Endothelial cell of umbilical vein (primary cell): ENCODE results near the gene FBN2. TPM values are rescaled to one million over a fixed set of nuclear protein-coding genes. Genes with fewer than 3 reads are reported as not detected.

ENCODE experiments used
- BruUV-seq: library from RNA; stranded (reverse); fragments of 400-500 nt; replicated peaks from 2 replicates; lab custom pipeline; 2021; lab: Mats Ljungman, UMichigan
- CTCF ChIA-PET: fragments of 300-600, 350-600 bp; sonication (Branson Sonifier 250); formaldehyde crosslinking; loops from one replicate; lab custom pipeline; 2021; ENCODE audit warnings: antibody characterized with exemption, inconsistent platforms; lab: Charles Lee
- POLR2A ChIA-PET: fragments of 300-600, 350-600 bp; sonication (Branson Sonifier 250); formaldehyde crosslinking; loops from one replicate; lab custom pipeline; 2021; ENCODE audit warnings: antibody characterized with exemption, inconsistent platforms; lab: Charles Lee
- DNase-seq: peaks from one replicate; pipeline ENCODE4 v3.0.0-alpha.2; 2011; ENCODE audit warnings: low read depth, low spot score
- FAIRE-seq: peaks from 2 replicates; lab custom pipeline; 2011; peaks lifted over from hg19 to GRCh38; lab: Jason Lieb, UNC
- H2AFZ ChIP-seq: 2 replicates; pipeline ENCODE4 v1.6.0; 2012; ENCODE audit warnings: low read depth, low read length, control low read depth, inconsistent platforms
- H3K27ac ChIP-seq: 2 replicates; pipeline ENCODE4 v1.5.1; 2011; ENCODE audit warnings: low read depth, mild to moderate bottlenecking, control low read depth, low read length, moderate library complexity; ENCODE audit not compliant: insufficient read depth
- H3K27me3 ChIP-seq, 2 experiments: 2 replicates each; pipeline versions ENCODE4 v1.6.0 to v1.6.1; 2011; ENCODE audit warnings: low read length in 2 of 2, mixed read lengths in 1 of 2; ENCODE audit not compliant: control insufficient read depth in 2 of 2, insufficient read depth in 2 of 2
- H3K36me3 ChIP-seq, 2 experiments: 2 replicates in 1 of 2; 3 replicates in 1 of 2; pipeline ENCODE4 v1.5.1; 2011; ENCODE audit warnings: low read length in 2 of 2, mild to moderate bottlenecking in 1 of 2, moderate library complexity in 1 of 2; ENCODE audit not compliant: control insufficient read depth in 2 of 2, insufficient read depth in 2 of 2; ENCODE audit errors: extremely low read depth in 1 of 2
- H3K4me1 ChIP-seq: 3 replicates; pipeline ENCODE4 v1.5.1; 2011; ENCODE audit warnings: mild to moderate bottlenecking, low read length; ENCODE audit not compliant: control insufficient read depth, insufficient read depth; ENCODE audit errors: extremely low read depth
- H3K4me2 ChIP-seq: 2 replicates; pipeline ENCODE4 v1.6.1; 2011; ENCODE audit warnings: low read length, control low read depth, mixed read lengths; ENCODE audit not compliant: insufficient read depth
- H3K4me3 ChIP-seq, 3 experiments: fragments of 200-600 bp in 1 of 3; sonication (generic), shearing (Covaris generic) in 1 of 3; replicated peaks in 1 of 3; 2 replicates each; pipeline ENCODE4 v1.5.1; 2011 to 2016; ENCODE audit warnings: control low read depth in 3 of 3, low read length in 3 of 3, mild to moderate bottlenecking in 2 of 3, inconsistent platforms in 1 of 3, low read depth in 1 of 3, moderate library complexity in 1 of 3; ENCODE audit not compliant: insufficient read depth in 1 of 3
- H3K79me2 ChIP-seq: 2 replicates; pipeline ENCODE4 v1.6.0; 2012; ENCODE audit warnings: low read length, inconsistent platforms; ENCODE audit not compliant: control insufficient read depth, insufficient read depth
- H3K9ac ChIP-seq: replicated peaks from 2 replicates; pipeline ENCODE3; 2011; ENCODE audit warnings: low read length, control low read depth; ENCODE audit not compliant: insufficient read depth; ENCODE audit errors: extremely low read depth
- H3K9me1 ChIP-seq: replicated peaks from 3 replicates; pipeline ENCODE4 v1.6.0; 2011; ENCODE audit warnings: mild to moderate bottlenecking, low read length; ENCODE audit not compliant: control insufficient read depth, insufficient read depth; ENCODE audit errors: extremely low read depth
- H3K9me3 ChIP-seq: replicated peaks from 2 replicates; pipeline ENCODE4 v1.5.1; 2012; ENCODE audit warnings: low read length, inconsistent platforms; ENCODE audit not compliant: control insufficient read depth, insufficient read depth
- H4K20me1 ChIP-seq: replicated peaks from 2 replicates; pipeline ENCODE3; 2011; ENCODE audit warnings: mild to moderate bottlenecking, low read length; ENCODE audit not compliant: control insufficient read depth, insufficient read depth; ENCODE audit errors: extremely low read depth
- CTCF ChIP-seq, 2 donors: IDR thresholded peaks; 1 replicate in 1 of 2; 2 replicates in 1 of 2; pipeline ENCODE4 v1.5.1; 2011; ENCODE audit warnings: low read length in 2 of 2, mild to moderate bottlenecking in 2 of 2, moderate library complexity in 2 of 2, control low read depth in 1 of 2, inconsistent platforms in 1 of 2, low read depth in 1 of 2; ENCODE audit not compliant: insufficient read depth in 1 of 2; ENCODE audit errors: extremely low read depth in 1 of 2
- EZH2 ChIP-seq: IDR thresholded peaks from 2 replicates; pipeline ENCODE4 v1.6.1; 2012; ENCODE audit warnings: borderline replicate concordance, low read depth, mild to moderate bottlenecking, moderate library complexity, low read length, inconsistent platforms; ENCODE audit not compliant: severe bottlenecking
- FOS ChIP-seq: IDR thresholded peaks from 2 replicates; pipeline ENCODE4 v1.6.1; 2011; ENCODE audit warnings: mild to moderate bottlenecking, low read length, moderate library complexity, borderline replicate concordance; ENCODE audit not compliant: insufficient read depth
- GATA2 ChIP-seq: IDR thresholded peaks from 2 replicates; pipeline ENCODE4 v1.7.0; 2011; ENCODE audit warnings: low read depth, mild to moderate bottlenecking, moderate library complexity, mixed read lengths, low read length; ENCODE audit not compliant: insufficient read length, insufficient read depth
- JUN ChIP-seq: IDR thresholded peaks from 2 replicates; pipeline ENCODE4 v1.6.1; 2011; ENCODE audit warnings: borderline replicate concordance, low read depth; ENCODE audit not compliant: insufficient read length, insufficient read depth
- MAX ChIP-seq: IDR thresholded peaks from 2 replicates; pipeline ENCODE4 v1.6.1; 2011; ENCODE audit not compliant: insufficient read depth, insufficient read length
- MYC ChIP-seq: IDR thresholded peaks from one replicate; pipeline ENCODE4 v1.6.1; 2011; ENCODE audit warnings: mild to moderate bottlenecking, low read depth, low read length
- POLR2A ChIP-seq: IDR thresholded peaks from 2 replicates; pipeline ENCODE4 v1.6.1; 2012; ENCODE audit warnings: low read depth, mild to moderate bottlenecking, control low read depth, low read length
- POLR2AphosphoS5 ChIP-seq: IDR thresholded peaks from 2 replicates; pipeline ENCODE4 v1.6.1; 2012; ENCODE audit warnings: low read depth, mild to moderate bottlenecking, control low read depth, low read length, moderate library complexity; ENCODE audit not compliant: insufficient read depth
- dilution Hi-C: fragments of 300-500 bp; cut with MboI; formaldehyde crosslinking; loops from one replicate; pipeline ENCODE4 v1.15.0; 2019; ENCODE audit warnings: low sequenced_read_pairs; ENCODE audit not compliant: extremely low pct_ligation_motif_present
- intact Hi-C: fragments of 100-400 bp; cut with micrococcal nuclease; formaldehyde crosslinking; loops from one replicate; pipeline ENCODE4 v1.10.0; 2022
- polyA plus RNA-seq, 4 experiments: library from polyadenylated mRNA; depleted of rRNA in 3 of 4; stranded (reverse) in 3 of 4; unstranded in 1 of 4; fragments of >200 nt; gene quantifications; 2 replicates each; pipeline versions ENCODE4 v1.2.1 to v1.2.3, GENCODE V29; 2011 to 2012; ENCODE audit warnings: missing spikeins in 1 of 4
- total RNA-seq: library from RNA; stranded (reverse); gene quantifications from 2 replicates; pipeline ENCODE4 v1.2.3, GENCODE V29; 2021

The FBN2 gene
- total and polyA plus RNA-seq, 2 donors (not counting 3 experiments of a cell fraction or from before 2014, with no cell fraction given) = 21.8 to 57.4 TPM

DNA sequence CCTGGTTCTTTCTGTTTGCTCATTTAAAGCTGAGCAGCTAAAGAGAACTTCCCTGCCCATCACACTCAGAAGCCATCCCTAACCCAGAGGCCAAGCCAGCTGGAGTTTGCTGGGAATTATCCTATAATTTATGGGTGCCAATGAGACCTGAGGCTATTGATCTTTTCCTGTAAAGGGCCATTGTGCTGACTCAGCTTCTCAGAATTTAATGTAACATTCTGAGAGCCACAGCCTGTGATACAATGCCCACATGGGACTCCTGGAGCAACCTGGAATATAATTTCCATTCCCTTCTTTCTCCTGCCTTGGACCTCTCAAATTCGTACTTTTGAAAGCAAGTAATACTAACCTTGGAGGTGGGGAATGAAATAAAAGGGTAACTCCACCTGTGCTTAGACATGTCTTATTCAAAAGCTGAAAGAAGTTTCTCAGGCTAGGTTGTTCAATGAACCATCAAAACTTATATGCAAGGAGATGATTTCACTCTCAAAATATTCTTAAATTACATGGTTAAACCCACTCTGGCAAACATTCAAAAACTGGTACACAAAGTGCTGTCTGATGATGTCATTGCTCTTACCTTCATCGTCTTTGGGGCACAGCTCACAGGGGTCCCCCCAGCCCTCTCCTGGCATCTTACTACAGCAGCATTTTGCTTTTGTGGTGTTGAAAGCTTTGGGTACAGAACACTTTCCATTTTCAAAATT lies 247.7 kb downstream of the FBN2 start:
- CTCF ChIA-PET = interaction anchor here (1.7 kb wide), 1 partner anchor 16 kb away, joined by 4 read pairs; no protein-coding TSS in a partner anchor
- FAIRE-seq = no peak
- BruUV-seq = no TSS peak

More for the DNA sequence above, 247.7 kb downstream of the FBN2 start:
- Histone ChIP-seq H3K4me1 (no peaks in the 10 kb centered on the region), H2AFZ (no peak overlapping the region), H3K9ac (no peak overlapping the region), H3K9me3 (no peaks in the 10 kb centered on the region), H4K20me1 (no peaks in the 10 kb centered on the region), H3K27ac (no peak overlapping the region), H3K27me3 (no peaks in the 10 kb centered on the region), H3K36me3 (peaks cover 0 to 2% of the 10 kb centered on the region in 2 experiments), H3K9me1 (no peaks in the 10 kb centered on the region), H3K4me2 (no peak overlapping the region), H3K4me3 (no peak overlapping the region), H3K79me2 (no peaks in the 10 kb centered on the region)
- POLR2A ChIA-PET = no interaction called here
- no peak for TF ChIP-seq FOS
- no peak for TF ChIP-seq MAX
- no peak for TF ChIP-seq POLR2AphosphoS5
- TF ChIP-seq EZH2 = no peak
- TF ChIP-seq MYC = no peak
- TF ChIP-seq JUN = no peak
- TF ChIP-seq CTCF (IDR thresholded peaks at IDR 0.05; ENCODE audit: extremely low read depth in 1 of 2, insufficient read depth in 1 of 2, low read depth in 1 of 2, low read length in 2 of 2) = no peak
- TF ChIP-seq POLR2A = no peak
- TF ChIP-seq GATA2 = no peak
- no peak for DNase-seq
- intact Hi-C loops (no loop called here), dilution Hi-C loops (no loop called here)
